GM19372 (cell line): Measurements from ENCODE around the gene KISS1R.
"Not testable (repeated sequence)": the region's sequence is repeated elsewhere in the genome, so short reads cannot be mapped to it uniquely, and the experiment has no call there.

Source experiments
- ATAC-seq: cut with Tn5 transposase; IDR thresholded peaks from one replicate; pipeline ENCODE4 v1.9.1; 2021; ENCODE audit warnings: mild to moderate bottlenecking, low read depth, moderate library complexity; ENCODE audit not compliant: unreplicated experiment

The KISS1R gene

DNA sequence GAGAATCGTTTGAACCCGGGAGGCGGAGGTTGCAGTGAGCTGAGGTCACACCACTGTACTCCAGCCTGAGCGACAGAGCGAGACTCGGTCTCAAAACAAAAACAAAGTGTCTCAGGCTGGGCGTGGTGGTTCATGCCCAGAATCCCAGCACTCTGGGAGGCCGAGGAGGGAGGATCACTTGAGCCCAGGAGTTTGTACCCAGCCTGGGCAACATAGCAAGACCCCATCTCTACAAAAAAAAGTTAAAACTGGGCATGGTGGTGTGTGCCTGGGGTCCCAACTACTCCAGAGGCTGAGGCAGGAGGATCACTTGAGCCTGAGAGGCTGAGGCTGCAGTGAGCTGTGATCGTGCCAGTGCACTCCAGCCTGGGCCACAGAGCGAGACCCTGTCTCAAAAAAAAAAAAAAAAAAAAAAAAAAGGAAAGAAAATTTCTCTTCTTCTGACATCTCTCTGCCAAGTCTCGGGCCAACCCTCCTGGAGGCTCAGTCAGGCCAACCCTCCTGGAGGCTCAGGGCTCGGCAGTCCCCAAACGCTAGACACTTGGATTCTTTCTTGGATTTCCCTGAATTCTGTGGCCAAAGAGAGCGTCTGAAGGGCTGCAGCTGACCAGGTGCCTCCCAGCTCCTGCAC, 35.0 kb downstream of the KISS1R start:
- ATAC-seq = no peak

DNA sequence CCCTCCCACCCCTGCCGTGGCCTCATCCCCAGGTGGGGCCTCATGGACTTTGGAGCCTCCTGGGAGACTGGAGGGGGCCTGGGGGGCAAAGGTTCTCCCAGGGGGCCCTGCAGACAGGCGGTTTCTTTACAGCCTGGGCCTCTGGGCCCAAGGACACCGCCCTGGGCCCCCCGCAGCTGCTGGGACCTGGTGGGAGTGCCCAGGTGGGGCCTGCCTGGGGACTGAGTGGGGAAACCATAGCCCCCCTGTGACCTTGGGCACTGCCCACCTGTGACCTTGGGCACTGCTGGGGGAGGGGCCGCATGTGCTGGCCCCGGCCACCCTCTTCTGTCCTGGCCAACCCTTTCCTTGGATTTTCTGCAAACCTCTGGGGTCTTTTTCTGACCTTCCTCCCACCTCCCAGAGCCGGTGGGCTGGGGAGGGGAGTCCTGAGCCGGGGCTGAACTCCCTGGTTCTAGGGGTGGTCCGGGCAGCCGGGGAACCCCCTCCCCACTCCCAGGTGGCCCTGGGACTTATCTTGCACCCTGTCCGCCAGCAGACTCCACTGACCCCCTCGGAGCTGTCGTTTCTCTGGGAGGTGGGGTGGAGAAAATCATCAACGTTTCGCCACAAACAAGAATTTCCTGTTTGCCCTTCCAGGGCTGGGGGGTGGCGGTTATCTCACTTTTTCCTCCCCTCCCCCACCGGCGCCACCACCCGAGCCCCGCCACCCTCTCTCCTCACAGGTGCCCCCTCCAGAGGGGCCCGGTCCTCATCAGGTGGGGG, 35.7 kb downstream of the KISS1R start:
- ATAC-seq = no peak

DNA sequence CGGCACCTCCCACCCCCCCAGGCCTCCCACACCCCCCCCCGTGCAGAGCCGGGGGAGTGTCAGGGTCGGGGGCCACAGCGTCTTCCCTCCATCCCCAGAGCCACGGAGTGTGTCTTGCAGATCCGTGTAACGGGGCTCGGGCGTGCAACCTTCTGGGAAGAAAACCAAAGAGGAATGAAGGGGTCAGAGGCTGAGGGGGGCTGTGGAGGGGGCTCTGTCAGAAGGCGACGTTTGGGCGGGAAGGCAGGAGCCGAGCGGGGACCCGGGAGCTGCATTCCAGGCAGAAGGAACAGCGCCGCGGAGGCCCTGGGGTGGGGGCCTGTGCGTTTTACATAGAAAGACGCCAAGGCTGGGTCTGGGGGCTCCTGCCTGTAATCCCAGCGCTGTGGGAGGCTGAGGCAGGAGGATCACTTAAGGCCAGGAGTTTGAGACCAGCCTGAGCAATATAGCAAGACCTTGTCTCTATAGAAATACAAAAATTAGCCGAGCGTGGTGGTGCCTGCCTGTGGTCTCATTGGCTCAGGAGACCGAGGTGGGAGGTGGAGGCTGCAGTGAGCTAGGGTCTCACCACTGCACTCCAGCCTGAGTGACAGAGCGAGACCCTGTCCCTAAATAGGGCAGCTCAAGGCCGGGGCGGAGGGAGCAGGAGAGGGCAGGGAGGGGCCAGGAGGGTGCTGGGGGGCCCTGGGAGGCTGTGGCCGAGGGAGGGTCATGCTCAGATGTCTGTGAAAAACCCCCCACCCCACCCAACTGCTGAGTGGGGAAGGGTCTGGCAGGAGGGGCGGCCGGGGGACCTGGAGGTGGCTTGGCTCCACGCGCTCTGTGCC, 36.5 kb downstream of the KISS1R start:
- no peak for ATAC-seq

DNA sequence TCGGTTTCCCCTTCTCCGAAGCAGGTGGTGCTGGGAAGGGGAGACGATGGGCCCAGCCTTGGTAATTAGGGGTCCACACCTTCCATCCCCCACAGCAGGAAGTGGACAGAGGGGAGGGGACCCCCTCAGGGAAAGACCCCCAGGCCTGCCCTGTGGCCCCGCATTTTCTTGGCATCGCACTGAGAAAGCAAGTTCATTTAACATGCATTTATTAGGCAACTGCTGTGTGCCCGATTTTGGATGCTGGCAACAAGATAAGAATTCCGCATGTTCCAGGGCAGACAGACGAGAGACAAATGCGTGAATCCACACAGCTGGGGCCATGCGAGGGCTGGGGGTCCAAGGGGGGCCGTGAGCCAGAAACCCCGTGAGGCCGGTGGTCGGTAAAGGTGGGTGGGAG, 37.1 kb downstream of the KISS1R start:
- ATAC-seq = no peak

DNA sequence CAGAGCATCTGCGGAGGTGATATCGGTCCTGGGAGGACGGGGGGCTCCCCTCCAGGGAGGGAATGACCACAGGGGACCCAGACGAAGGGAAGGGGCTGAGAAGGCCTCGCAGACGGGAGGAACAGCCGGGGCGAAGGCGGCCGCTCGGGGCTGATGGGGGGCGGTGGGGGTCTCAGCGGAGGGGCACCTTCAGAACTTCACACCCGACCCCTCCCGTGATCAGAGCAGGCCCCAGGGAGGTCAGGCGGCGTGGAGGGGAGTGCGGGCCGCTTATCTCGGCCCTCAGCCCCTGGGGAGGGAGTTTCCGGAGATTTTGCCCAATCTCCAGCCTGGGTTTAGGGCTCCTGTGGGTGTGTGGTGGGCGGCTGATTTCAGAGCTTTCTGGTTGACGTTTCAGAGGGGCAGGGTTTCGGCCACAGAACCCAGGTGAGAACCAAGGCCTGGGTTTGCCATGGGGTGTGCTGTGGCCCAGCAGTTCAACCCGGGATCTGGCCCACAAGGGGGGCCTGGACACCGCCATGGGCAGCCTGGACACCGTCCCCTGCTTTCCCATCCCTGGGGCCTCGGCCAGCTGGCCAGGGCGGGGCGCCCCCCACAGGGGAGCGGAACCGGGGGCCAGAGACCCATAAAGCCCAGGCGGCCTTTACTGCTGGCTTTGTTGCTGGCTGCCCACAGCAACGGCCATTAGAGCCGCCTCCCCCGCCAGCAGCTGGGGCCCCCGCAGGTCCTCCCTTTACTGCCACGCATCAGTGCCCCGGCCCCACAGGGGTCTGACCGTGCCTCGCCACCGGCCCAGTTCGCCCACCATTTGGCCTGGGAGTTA, 37.8 kb downstream of the KISS1R start:
- ATAC-seq = no peak

DNA sequence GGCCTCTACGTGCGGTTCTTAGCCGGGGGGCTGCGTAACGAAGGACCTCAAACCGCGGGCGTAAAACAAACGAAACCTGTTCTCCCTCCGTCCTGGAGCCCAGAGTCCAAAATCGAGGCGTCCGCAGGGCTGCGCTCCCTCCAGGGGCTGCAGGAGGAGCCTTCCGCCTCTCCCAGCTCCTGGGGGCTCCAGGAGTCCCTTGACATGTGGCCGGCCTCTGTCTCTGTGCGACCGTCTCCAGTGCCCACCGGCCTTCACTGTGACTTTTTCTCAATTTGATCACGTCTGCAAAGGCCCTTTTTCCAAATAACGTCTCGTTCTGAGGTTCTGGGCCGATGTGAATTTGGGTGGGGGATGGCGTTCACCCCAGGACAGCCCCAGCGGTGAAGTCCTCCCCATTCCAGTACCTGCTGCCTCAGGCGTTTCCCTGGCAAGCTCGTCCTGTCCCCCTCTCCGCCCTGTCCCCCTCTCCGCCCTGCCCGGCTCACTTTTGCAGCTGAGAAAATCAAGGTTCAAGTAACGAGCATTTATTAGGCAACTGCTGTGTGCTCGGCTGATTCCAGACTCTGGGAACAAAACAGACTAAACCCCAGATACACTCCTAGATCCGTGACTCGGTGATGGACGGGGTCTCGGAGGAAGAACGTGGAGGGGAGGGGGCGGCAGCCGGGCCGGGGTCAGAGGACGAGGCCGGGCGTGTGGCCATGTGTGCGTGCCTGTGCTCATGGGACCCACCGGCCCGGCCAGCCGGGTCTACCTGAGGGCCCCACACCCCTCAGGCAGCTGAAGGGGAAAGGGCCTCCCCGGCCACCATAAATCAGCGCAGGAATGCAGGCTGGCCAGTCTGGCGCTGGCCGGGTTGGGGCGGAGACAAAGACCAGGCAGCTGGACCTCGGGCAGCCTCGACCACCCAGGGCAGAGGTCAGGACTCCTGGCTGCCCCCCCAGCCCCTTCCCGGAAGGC, 39.0 kb downstream of the KISS1R start:
- no peak for ATAC-seq

DNA sequence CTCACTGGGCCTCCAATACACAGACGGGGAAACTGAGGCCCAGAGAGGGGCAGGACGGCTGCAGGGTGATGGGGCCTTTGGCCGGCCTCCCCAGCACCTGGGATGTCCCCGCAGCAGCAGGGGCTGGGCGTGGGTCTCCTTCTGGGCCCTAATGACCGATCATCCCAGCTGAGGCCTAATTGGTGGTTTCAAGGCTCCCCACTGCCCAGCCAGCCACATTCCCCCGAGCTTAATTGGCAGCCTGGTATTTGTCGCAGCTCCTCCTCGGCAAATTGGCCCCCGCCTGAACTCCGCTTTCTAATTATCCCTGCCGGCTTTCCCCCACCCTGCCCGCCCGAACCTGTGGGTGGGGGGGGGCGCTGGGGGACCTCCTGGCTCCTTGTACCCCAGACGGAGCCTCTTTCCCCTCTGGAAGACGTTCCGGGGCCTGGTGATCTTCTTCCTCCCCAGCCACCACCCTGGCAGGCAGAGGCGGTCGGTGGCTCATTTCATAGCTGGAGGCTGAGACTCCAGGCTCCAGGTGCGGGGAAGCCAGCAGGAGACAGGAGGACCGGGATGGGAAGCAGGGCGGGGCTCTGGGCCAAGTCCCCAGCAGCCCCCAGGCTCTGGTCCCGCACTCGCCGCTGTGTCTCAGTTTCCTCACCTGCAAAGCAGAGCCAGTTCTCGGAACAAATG, 39.8 kb downstream of the KISS1R start:
- no peak for ATAC-seq

DNA sequence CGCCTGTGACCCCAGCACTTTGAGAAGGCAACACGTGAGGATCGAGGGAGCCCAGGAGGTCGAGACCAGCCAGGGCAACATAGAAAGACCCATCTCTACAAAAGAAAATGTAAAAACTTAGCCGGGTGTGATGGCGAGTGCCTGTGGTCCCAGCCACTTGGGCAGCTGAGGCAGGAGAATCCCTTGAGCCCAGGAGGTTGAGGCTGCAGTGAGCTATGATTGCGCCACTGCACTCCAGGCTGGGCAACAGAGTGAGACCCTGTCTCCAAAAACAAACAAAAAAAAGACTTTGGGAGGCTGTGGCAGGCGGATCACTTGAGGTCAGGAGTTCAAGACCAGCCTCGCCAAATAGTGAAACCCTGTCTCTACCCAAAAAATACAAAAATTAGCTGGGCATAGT, 40.4 kb downstream of the KISS1R start:
- not testable (repeated sequence) for ATAC-seq

DNA sequence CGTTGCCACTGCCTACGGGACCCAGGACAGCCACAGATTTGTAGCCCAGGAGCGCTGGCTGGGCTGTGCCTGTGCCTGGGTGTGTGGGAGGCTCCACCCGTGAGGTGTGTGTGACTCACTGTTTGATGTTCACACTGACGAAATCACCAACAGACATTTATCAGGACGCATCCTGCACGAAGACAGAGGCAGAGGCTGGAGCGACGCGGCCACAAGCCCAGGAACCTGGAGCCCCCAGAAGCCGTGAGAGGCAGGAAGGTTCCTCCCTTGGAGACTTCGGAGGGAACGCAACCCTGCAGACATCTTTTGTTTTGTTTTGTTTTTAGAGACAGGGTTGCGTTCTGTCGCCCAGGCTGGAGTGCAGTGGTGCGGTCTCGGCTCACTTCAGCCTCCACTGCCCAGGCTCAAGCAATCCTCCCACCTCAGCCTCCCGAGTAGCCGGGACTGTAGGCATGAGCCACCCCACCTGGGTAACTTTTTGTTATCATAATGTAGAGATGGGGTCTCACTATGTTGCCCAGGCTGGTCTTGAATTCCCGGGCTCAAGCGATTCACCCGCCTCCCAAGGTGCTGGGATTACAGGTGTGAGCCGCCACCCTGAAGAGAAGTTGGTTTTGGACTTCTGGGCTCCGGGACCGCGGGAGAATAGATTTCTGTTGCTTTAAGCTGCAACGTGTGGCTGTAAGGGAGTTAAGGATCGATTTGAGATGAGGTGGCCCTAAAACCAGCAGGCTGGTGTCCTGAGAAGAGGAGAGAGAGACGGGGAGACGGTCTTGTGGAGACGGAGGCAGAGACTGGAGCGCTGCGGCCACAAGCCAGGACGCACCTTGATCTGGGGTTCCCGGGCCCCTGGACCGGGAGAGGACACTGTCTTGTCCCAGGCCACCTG, 42.1 kb downstream of the KISS1R start:
- ATAC-seq = no peak

DNA sequence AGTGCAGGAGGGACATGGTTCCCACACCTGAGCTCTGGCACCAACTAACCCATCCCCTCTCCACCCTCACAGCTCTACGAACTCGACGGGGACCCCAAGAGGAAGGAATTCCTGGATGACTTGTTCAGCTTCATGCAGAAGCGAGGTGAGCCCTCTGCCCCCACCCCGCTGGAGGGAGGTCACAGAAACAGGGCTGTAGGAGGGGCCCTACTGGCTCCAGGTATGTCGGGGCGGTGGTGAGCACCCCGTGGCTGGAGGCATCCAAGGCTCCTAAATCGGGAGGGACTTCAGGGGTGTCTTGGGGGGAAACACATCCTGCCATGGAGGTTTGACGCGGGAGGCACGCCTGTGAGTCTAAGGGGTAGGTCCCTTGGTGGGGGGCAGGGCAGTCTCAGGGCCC, 42.9 kb downstream of the KISS1R start:
- no peak for ATAC-seq

DNA sequence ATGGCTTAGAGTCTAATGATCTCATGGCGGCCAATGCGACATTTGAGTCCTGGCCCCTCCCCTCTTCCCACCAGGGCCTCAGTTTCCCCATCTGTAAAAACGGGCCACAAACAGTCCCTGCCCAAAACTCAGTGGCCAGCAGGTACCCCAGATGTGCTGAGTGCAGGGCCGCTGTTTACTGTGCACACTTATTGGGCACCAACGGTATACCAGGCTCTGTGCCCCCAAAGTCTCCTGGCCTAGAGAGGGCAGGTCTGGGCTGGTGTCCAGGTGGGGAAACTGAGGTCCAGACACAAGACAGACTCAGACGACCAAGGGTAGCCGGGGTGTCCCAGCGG, 43.4 kb downstream of the KISS1R start:
- no peak for ATAC-seq

DNA sequence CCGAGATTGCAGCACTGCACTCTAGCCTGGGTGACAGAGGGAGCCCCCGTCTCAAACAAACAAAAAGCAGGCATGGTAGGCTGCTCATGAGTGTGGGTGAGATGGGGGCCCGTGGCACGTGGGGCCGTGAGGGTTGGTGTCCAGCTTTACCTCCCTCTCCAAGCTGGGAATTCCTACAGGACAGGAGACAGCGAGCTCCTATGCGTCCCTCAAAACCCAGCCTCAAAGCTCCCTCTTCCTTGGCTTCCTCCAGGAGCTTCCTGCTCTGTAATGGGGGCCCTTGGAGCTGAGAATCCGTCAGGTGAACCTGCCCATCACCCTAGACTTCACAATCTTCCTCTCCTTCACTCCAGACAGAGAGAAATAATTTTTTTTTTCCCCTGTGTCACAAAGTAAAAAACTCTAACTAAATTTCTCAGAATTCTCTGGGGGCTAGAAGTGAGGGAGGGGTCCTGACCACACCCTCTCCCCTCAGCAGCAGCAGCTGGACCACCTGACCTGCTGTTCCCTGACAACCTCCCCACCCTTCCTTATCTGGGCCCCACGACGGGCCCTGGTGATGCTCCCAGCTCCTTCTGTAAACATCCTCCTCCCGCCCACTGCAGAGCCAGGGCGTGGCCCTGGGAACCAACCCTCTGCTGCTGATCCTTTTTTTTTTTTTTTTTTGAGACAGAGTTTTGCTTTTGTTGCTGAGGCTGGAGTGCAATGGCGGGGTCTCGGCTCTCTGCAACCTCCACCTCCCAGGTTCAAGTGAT, 44.9 kb downstream of the KISS1R start:
- no peak for ATAC-seq

DNA sequence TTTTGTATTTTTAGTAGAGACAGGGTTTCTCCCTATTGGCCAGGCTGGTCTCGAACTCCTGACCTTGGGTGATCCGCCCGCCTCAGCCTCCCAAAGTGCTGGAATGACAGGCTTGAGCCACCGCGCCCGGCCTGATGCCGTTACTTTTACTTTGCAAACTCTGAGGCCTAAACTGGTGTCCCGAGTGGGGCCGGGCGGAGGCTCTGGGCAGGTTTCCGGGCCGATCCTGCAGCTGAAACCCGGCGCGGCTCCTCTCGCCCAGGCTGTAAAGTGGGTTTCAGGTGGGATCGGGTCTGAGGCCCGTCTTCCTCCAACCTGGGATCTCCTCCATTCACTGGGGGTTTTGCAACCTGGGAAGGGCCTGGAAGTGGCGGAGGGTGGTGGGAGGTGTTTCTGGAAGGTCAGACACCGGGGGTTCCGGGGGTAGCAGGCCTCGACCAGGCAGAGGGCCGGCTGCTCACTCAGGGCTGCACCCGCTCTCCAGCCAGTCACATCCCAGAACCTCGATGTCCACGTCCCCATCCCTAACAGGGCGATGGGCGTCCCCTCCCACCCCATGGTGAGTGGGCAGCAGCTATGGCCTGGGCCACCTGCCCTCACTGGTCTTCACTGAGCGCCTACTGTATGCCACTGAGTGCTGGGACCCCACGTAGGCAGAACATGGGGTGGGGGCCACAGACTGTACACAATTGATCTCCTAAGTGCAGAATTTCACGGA, 45.7 kb downstream of the KISS1R start:
- no peak for ATAC-seq

DNA sequence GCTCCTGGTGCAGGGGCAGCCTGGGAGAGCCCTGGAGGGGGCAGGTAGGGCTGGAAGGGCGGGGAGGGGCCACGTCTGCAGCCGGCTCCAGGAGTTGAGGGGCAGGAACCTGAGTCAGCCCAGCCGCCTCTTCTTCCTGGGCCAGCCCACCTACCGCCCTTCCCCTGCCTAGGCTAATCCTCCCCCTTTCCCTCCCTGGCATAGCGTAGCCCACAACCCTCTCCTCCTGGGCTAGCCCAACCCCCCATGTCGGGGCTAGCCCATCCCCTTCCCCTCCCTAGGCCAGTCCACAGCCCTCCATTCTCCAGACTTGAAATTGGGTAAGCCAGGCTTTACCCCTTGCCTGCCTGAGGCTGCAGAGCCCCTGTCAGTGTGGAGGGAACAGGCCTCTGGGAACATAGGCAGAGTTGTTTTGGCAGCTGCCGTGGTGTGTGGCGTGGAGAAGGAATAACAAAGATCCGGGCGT, 46.4 kb downstream of the KISS1R start:
- ATAC-seq = no peak

DNA sequence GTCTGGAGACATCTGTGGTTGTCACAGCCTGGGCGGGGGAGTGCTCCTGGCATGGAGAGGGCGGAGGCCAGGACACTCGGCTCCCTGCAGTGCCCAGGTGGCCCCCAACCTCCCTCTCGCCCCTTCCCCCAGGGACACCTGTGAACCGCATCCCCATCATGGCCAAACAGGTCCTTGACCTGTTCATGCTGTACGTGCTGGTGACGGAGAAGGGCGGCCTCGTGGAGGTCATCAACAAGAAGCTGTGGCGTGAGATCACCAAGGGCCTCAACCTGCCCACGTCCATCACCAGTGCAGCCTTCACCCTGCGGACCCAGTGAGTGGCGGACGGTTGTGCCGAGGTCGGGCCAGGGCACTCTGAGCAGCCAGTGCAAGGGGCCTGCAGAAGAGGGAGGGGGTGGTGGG, 47.0 kb downstream of the KISS1R start:
- no peak for ATAC-seq
